ENCODE results near the gene GRM1. TPM values are rescaled to one million over a fixed set of nuclear protein-coding genes. Genes with fewer than 3 reads are reported as not detected.

Gene GRM1
- total and polyA plus RNA-seq, 2 of the 4 experiments (the other 2 are of a cell fraction) = not detected

GRCh38 chr6:146224988-146225387, 196.1 kb downstream of the GRM1 start:
- Histone ChIP-seq H3K79me1 (ENCODE audit: low read depth in 1 of 2, low read length in 2 of 2) (no peaks in the 10 kb centered on the region), H3K9me1 (ENCODE audit: insufficient read depth, low read length) (no peaks in the 10 kb centered on the region), H3K36me3 (ENCODE audit: control insufficient read depth, insufficient read depth, low read length) (no peaks in the 10 kb centered on the region), H3K23ac (ENCODE audit: low read depth, low read length) (no peak overlapping the region), H2AK9ac (replicated peaks; ENCODE audit: low read depth, low read length, poor library complexity) (no peak overlapping the region), H2AFZ (replicated peaks; ENCODE audit: low read length, poor library complexity) (no peak overlapping the region), H4K91ac (ENCODE audit: insufficient read depth, low read depth, low read length) (no peak overlapping the region), H2BK15ac (ENCODE audit: low read depth, low read length) (no peak overlapping the region), H2BK5ac (ENCODE audit: low read depth, low read length, poor library complexity, severe bottlenecking) (no peak overlapping the region), H3K14ac (replicated peaks; ENCODE audit: low read depth, low read length) (no peak overlapping the region), H4K20me1 (ENCODE audit: insufficient read depth, low read length) (no peaks in the 10 kb centered on the region), H3K4me3 (ENCODE audit: insufficient read depth, low read depth, low read length) (no peak overlapping the region), H4K8ac (ENCODE audit: low read depth in 2 of 2, low read length in 2 of 2) (no peak overlapping the region), H3K9me3 (ENCODE audit: control insufficient read depth, insufficient read depth, low read length) (peaks cover 4% of the 10 kb centered on the region; the same call in 1 of the 2 replicates), H3K4me1 (ENCODE audit: control insufficient read depth, insufficient read depth, low read length) (no peaks in the 10 kb centered on the region), H2AK5ac (ENCODE audit: low read depth, low read length) (no peak overlapping the region), H3K27me3 (ENCODE audit: control insufficient read depth, insufficient read depth, low read length) (no peaks in the 10 kb centered on the region), H3K4ac (ENCODE audit: low read depth, low read length) (no peak overlapping the region), H3K18ac (ENCODE audit: low read depth, low read length) (no peak overlapping the region), H2BK120ac (ENCODE audit: low read depth, low read length) (no peak overlapping the region), H4K5ac (ENCODE audit: low read depth, low read length) (no peak overlapping the region), H2BK20ac (ENCODE audit: low read depth, low read length) (no peak overlapping the region), H3K27ac (ENCODE audit: insufficient read depth, low read length) (no peak overlapping the region), H3K9ac (ENCODE audit: low read depth, low read length) (no peak overlapping the region), H3K56ac (ENCODE audit: extremely low read depth, insufficient read depth, low read length) (no peak overlapping the region), H3K4me2 (ENCODE audit: low read depth, low read length) (no peak overlapping the region)
- TF ChIP-seq SMC3 (IDR thresholded peaks at IDR 0.05; ENCODE audit: low read depth, low read length) (no peak), BHLHE40 (IDR thresholded peaks at IDR 0.05; ENCODE audit: low read depth, low read length) (no peak), CHD1 (IDR thresholded peaks at IDR 0.05; ENCODE audit: low read depth, low read length) (no peak), FOS (IDR thresholded peaks at IDR 0.05; ENCODE audit: low read depth, low read length) (no peak), NFE2L2 (IDR thresholded peaks at IDR 0.05; ENCODE audit: low read depth, low read length) (no peak), RAD21 (IDR thresholded peaks at IDR 0.05; ENCODE audit: low read length) (no peak), CTCF (conservative IDR thresholded peaks at IDR 0.05; ENCODE audit: low read depth, low read length) (no peak), RCOR1 (IDR thresholded peaks at IDR 0.05; ENCODE audit: insufficient replicate concordance, low read length) (no peak), POLR2A (IDR thresholded peaks at IDR 0.05; ENCODE audit: low read depth, low read length) (no peak)
- TF ChIP-seq, protein P1, sequence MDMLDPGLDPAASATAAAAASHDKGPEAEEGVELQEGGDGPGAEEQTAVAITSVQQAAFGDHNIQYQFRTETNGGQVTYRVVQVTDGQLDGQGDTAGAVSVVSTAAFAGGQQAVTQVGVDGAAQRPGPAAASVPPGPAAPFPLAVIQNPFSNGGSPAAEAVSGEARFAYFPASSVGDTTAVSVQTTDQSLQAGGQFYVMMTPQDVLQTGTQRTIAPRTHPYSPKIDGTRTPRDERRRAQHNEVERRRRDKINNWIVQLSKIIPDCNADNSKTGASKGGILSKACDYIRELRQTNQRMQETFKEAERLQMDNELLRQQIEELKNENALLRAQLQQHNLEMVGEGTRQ (IDR thresholded peaks at IDR 0.05; ENCODE audit: low read depth, low read length) = no peak
- TF ChIP-seq, protein P2, sequence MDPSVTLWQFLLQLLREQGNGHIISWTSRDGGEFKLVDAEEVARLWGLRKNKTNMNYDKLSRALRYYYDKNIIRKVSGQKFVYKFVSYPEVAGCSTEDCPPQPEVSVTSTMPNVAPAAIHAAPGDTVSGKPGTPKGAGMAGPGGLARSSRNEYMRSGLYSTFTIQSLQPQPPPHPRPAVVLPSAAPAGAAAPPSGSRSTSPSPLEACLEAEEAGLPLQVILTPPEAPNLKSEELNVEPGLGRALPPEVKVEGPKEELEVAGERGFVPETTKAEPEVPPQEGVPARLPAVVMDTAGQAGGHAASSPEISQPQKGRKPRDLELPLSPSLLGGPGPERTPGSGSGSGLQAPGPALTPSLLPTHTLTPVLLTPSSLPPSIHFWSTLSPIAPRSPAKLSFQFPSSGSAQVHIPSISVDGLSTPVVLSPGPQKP (IDR thresholded peaks at IDR 0.05; ENCODE audit: borderline replicate concordance, low read depth, low read length) = no peak
- no peak for ATAC-seq (ENCODE audit: low read depth)
- ChIA-PET CTCF (interaction anchor here (0.7 kb wide), 1 partner anchor 192 kb away, joined by 3 read pairs; no protein-coding TSS in a partner anchor), POLR2A (ENCODE audit: unreplicated experiment) (no interaction called here)
- dilution Hi-C loops (cut with HindIII; ENCODE audit: low sequenced_read_pairs, unreplicated experiment) = no loop called here
- whole genome bisulfite sequencing, 2 experiments (ENCODE audit: extremely low coverage in 2 of 2, insufficient read length in 1 of 2) = no CpG with 5 or more reads among the region's 5 CpGs
- intact Hi-C loops (cut with micrococcal nuclease) = no loop called here
- BruUV-seq (replicated peaks) = no TSS peak
- in situ Hi-C loops (cut with MboI; ENCODE audit: low sequenced_read_pairs) = no loop called here
- no peak for DNase-seq

Data from IMR-90 (cell line).